GM19240 (cell line): ENCODE measurements around the gene CMTM3.
"Not testable (repeated sequence)": the region's sequence is repeated elsewhere in the genome, so short reads cannot be mapped to it uniquely, and the experiment has no call there.

ENCODE experiments used
- DNase-seq: peaks from one replicate; pipeline ENCODE4 v3.0.0; 2011; ENCODE audit warnings: low spot score; ENCODE audit not compliant: insufficient read length

The CMTM3 gene

GRCh38 chr16:66604376-66605176, at the start of gene CMTM3:
Gene CMTM3 (plus strand): TSS chr16:66604704. CDS start chr16:66604806, 102 bp downstream.
- DNase-seq = no peak

GRCh38 chr16:66560107-66560506, 44.4 kb upstream of the CMTM3 start:
- no peak for DNase-seq

- no peak for DNase-seq
Observed at GRCh38 chr16:66561381-66562080, 43.0 kb upstream of the CMTM3 start.

GRCh38 chr16:66562409-66562808, 42.1 kb upstream of the CMTM3 start:
- DNase-seq = no peak

GRCh38 chr16:66562986-66563385, 41.5 kb upstream of the CMTM3 start:
- no peak for DNase-seq

- DNase-seq = no peak
Observed at GRCh38 chr16:66563574-66564334, 40.8 kb upstream of the CMTM3 start.

GRCh38 chr16:66566051-66566901, 38.2 kb upstream of the CMTM3 start, which contains the start of gene CMTM1:
Gene CMTM1 (plus strand): TSS chr16:66566439. CDS start chr16:66566514, 75 bp downstream.
- DNase-seq = no peak

GRCh38 chr16:66567270-66567669, 37.2 kb upstream of the CMTM3 start:
- DNase-seq = not testable (repeated sequence)

- DNase-seq = no peak
Observed at GRCh38 chr16:66568355-66568754, 36.1 kb upstream of the CMTM3 start.

GRCh38 chr16:66569131-66569530, 35.4 kb upstream of the CMTM3 start:
- no peak for DNase-seq

- DNase-seq = no peak
Observed at GRCh38 chr16:66569827-66570405, 34.6 kb upstream of the CMTM3 start.

GRCh38 chr16:66572356-66572755, 32.1 kb upstream of the CMTM3 start:
- no peak for DNase-seq

GRCh38 chr16:66574081-66574480, 30.4 kb upstream of the CMTM3 start:
- DNase-seq = no peak

GRCh38 chr16:66574531-66574930, 30.0 kb upstream of the CMTM3 start:
- DNase-seq = no peak

GRCh38 chr16:66575060-66575459, 29.4 kb upstream of the CMTM3 start:
- DNase-seq = no peak

- DNase-seq = no peak
Observed at GRCh38 chr16:66576296-66576695, 28.2 kb upstream of the CMTM3 start.

GRCh38 chr16:66578651-66579531, 25.6 kb upstream of the CMTM3 start, which contains the start of gene CMTM2:
Gene CMTM2 (plus strand): TSS chr16:66579463. CDS start chr16:66579608, 145 bp downstream.
- no peak for DNase-seq

- DNase-seq = no peak
Observed at GRCh38 chr16:66580605-66581209, 23.8 kb upstream of the CMTM3 start.
